Naive thymus-derived CD8-positive, alpha-beta T cell (primary cell): ENCODE data around the gene UACA. TPM values are rescaled to one million over a fixed set of nuclear protein-coding genes. Genes with fewer than 3 reads are reported as not detected.
"Not testable (repeated sequence)": the region's sequence is repeated elsewhere in the genome, so short reads cannot be mapped to it uniquely, and the experiment has no call there.

Experiments
- ATAC-seq, 2 donors: fragments of 150-1000 bp; cut with Tn5 transposase in 1 of 2; sonication (Bioruptor Pico), chemical (Tn5 transposase) in 1 of 2; 1 replicate in 1 of 2; 2 replicates in 1 of 2; pipeline ENCODE4 v1.10.0; 2021; ENCODE audit warnings: mild to moderate bottlenecking in 2 of 2, moderate library complexity in 2 of 2
- POLR2A ChIA-PET: fragments of 350-600 bp; sonication (Branson Sonifier 250); formaldehyde crosslinking; loops from one replicate; lab custom pipeline; 2021; ENCODE audit warnings: antibody characterized with exemption; lab: Charles Lee
- DNase-seq, 10 donors: peaks; one replicate each; pipeline versions ENCODE4 v3.0.0 to v3.0.0-alpha.2; 2020 to 2022
- H3K27ac Mint-ChIP-seq, 10 donors: one replicate each; pipeline ENCODE4 v1.8.0; 2020 to 2022; ENCODE audit warnings: mild to moderate bottlenecking in 10 of 10, mixed read lengths in 10 of 10, moderate library complexity in 4 of 10, inconsistent platforms in 1 of 10
- H3K27me3 Mint-ChIP-seq, 5 donors: one replicate each; pipeline ENCODE4 v1.8.0; 2021 to 2022; ENCODE audit warnings: mixed read lengths in 5 of 5
- H3K36me3 Mint-ChIP-seq, 3 donors: one replicate each; pipeline ENCODE4 v1.8.0; 2020 to 2022; ENCODE audit warnings: mixed read lengths in 3 of 3, mild to moderate bottlenecking in 2 of 3, inconsistent platforms in 1 of 3
- H3K4me1 Mint-ChIP-seq, 4 donors: one replicate each; pipeline ENCODE4 v1.8.0; 2021 to 2022; ENCODE audit warnings: mixed read lengths in 4 of 4
- H3K4me3 Mint-ChIP-seq, 10 donors: one replicate each; pipeline ENCODE4 v1.8.0; 2020 to 2022; ENCODE audit warnings: mild to moderate bottlenecking in 10 of 10, mixed read lengths in 10 of 10, moderate library complexity in 6 of 10, inconsistent platforms in 1 of 10
- H3K9me3 Mint-ChIP-seq, 9 donors: one replicate each; pipeline ENCODE4 v1.8.0; 2020 to 2022; ENCODE audit warnings: mixed read lengths in 9 of 9, mild to moderate bottlenecking in 3 of 9, inconsistent platforms in 1 of 9, moderate library complexity in 1 of 9
- polyA plus RNA-seq, 3 donors: library from polyadenylated mRNA; unstranded; fragments of 300-500 nt; fragmentation: Illumina TruSeq; gene quantifications; one replicate each; pipeline ENCODE4 v1.2.3, GENCODE V29; 2021
- total RNA-seq, 8 experiments: library from RNA in 2 of 8; stranded (reverse) in 2 of 8; gene quantifications; one replicate each; pipeline ENCODE4 v1.2.3 and lab custom pipeline; 2021 to 2026

The UACA gene
- total and polyA plus RNA-seq, 5 experiments from 2014 or later, result 0.10 to 0.42 (median 0.13) TPM; not detected in 2

- H3K36me3 Mint-ChIP-seq, result no peaks in the 10 kb centered on the region
- H3K4me1 Mint-ChIP-seq, result peaks cover 0 to 2% (median under 1%) of the 10 kb centered on the region in 4 donors
- no peak overlapping the region for H3K4me3 Mint-ChIP-seq
- ATAC-seq, result no peak
- no peak overlapping the region for H3K27ac Mint-ChIP-seq
- peaks cover 3 to 23% (median 9%) of the 10 kb centered on the region in 5 donors for H3K27me3 Mint-ChIP-seq
- POLR2A ChIA-PET, result no interaction called here
- H3K9me3 Mint-ChIP-seq, result no peaks in the 10 kb centered on the region
- DNase-seq, result no peak
Observed at GRCh38 chr15:70690021-70690420, 73.3 kb downstream of the UACA start.

- ATAC-seq, result no peak
- Mint-ChIP-seq H3K36me3 (no peaks in the 10 kb centered on the region), H3K9me3 (no peaks in the 10 kb centered on the region), H3K27ac (no peak overlapping the region), H3K27me3 (peaks cover 6 to 37% (median 12%) of the 10 kb centered on the region in 5 donors), H3K4me3 (no peak overlapping the region), H3K4me1 (no peaks in the 10 kb centered on the region)
- POLR2A ChIA-PET, result interaction anchor here (0.7 kb wide), 1 partner anchor 127 kb away, joined by 3 read pairs; no protein-coding TSS in a partner anchor
- DNase-seq, result no peak
Observed at GRCh38 chr15:70687482-70687881, 75.9 kb downstream of the UACA start.

- Mint-ChIP-seq H3K27ac (no peak overlapping the region), H3K9me3 (no peaks in the 10 kb centered on the region), H3K27me3 (peaks cover 9 to 51% (median 16%) of the 10 kb centered on the region in 5 donors), H3K4me3 (no peak overlapping the region), H3K36me3 (no peaks in the 10 kb centered on the region), H3K4me1 (peaks cover 3 to 6% (median 3%) of the 10 kb centered on the region in 4 donors)
- POLR2A ChIA-PET, result interaction anchor here (1.1 kb wide), 1 partner anchor 8 kb away, joined by 3 read pairs; no protein-coding TSS in a partner anchor
- no peak for DNase-seq
- no peak for ATAC-seq
Observed at GRCh38 chr15:70680817-70681216, 82.5 kb downstream of the UACA start.

GRCh38 chr15:70679919-70680231 lies 83.5 kb downstream of the UACA start:
- H3K27me3 Mint-ChIP-seq, result peaks cover 7 to 46% (median 14%) of the 10 kb centered on the region in 5 donors
- POLR2A ChIA-PET, result no interaction called here
- H3K4me1 Mint-ChIP-seq, result peaks cover 3 to 6% (median 3%) of the 10 kb centered on the region in 4 donors
- no peaks in the 10 kb centered on the region for H3K36me3 Mint-ChIP-seq
- ATAC-seq, result no peak
- H3K27ac Mint-ChIP-seq, result no peak overlapping the region
- H3K9me3 Mint-ChIP-seq, result no peaks in the 10 kb centered on the region
- H3K4me3 Mint-ChIP-seq, result no peak overlapping the region
- no peak for DNase-seq

GRCh38 chr15:70672081-70672480 lies 91.3 kb downstream of the UACA start:
- Mint-ChIP-seq H3K27me3 (peaks cover 0 to 4% (median 3%) of the 10 kb centered on the region in 5 donors), H3K9me3 (no peaks in the 10 kb centered on the region), H3K36me3 (no peaks in the 10 kb centered on the region), H3K27ac (peak overlapping the region in 4 of 10 donors; percentile 1 to 27 (median 10)), H3K4me1 (peaks cover 6 to 21% (median 13%) of the 10 kb centered on the region in 4 donors), H3K4me3 (peak overlapping the region in 9 of 10 donors; percentile 16 to 65 (median 33))
- peak in 5 of 10 donors; percentile 2 to 85 (median 65) for DNase-seq
- ATAC-seq, result peak; percentile 99 to 100
- POLR2A ChIA-PET, result interaction anchor here (0.7 to 1.2 kb wide), 4 partner anchors 9 to 149 kb away, joined by 3 to 4 read pairs (median 4); no protein-coding TSS in a partner anchor

GRCh38 chr15:70670680-70671079 lies 92.7 kb downstream of the UACA start:
- Mint-ChIP-seq H3K9me3 (no peaks in the 10 kb centered on the region), H3K27me3 (peaks cover 0 to 4% (median 3%) of the 10 kb centered on the region in 5 donors), H3K4me3 (peak overlapping the region in 1 of 10 donors; percentile 2), H3K36me3 (no peaks in the 10 kb centered on the region), H3K27ac (no peak overlapping the region), H3K4me1 (peaks cover 6 to 21% (median 13%) of the 10 kb centered on the region in 4 donors)
- DNase-seq, result peak in 3 of 10 donors; percentile 9 to 23 (median 19)
- no peak for ATAC-seq
- POLR2A ChIA-PET, result no interaction called here

- Mint-ChIP-seq H3K27me3 (peaks cover 0 to 4% (median 3%) of the 10 kb centered on the region in 5 donors), H3K4me1 (peaks cover 6 to 21% (median 13%) of the 10 kb centered on the region in 4 donors), H3K36me3 (no peaks in the 10 kb centered on the region), H3K9me3 (no peaks in the 10 kb centered on the region), H3K27ac (no peak overlapping the region), H3K4me3 (no peak overlapping the region)
- DNase-seq (no peak), ATAC-seq (no peak)
- POLR2A ChIA-PET, result no interaction called here
Observed at GRCh38 chr15:70669966-70670658, 93.2 kb downstream of the UACA start.

- POLR2A ChIA-PET, result interaction anchor here (0.7 kb wide), 1 partner anchor 53 kb away, joined by 4 read pairs; no protein-coding TSS in a partner anchor
- H3K9me3 Mint-ChIP-seq, result no peaks in the 10 kb centered on the region
- H3K27ac Mint-ChIP-seq, result no peak overlapping the region
- DNase-seq, result no peak
- ATAC-seq, result no peak
- H3K4me3 Mint-ChIP-seq, result no peak overlapping the region
- H3K27me3 Mint-ChIP-seq, result peaks cover 0 to 4% (median 3%) of the 10 kb centered on the region in 5 donors
- no peaks in the 10 kb centered on the region for H3K36me3 Mint-ChIP-seq
- H3K4me1 Mint-ChIP-seq, result peaks cover 6 to 21% (median 13%) of the 10 kb centered on the region in 4 donors
Observed at GRCh38 chr15:70669006-70669602, 94.3 kb downstream of the UACA start.

- ATAC-seq (no peak), DNase-seq (no peak)
- Mint-ChIP-seq H3K4me1 (peaks cover 0 to 1% (median under 1%) of the 10 kb centered on the region in 4 donors), H3K36me3 (no peaks in the 10 kb centered on the region), H3K9me3 (no peaks in the 10 kb centered on the region), H3K27me3 (peaks cover 0 to 6% (median 3%) of the 10 kb centered on the region in 5 donors), H3K27ac (no peak overlapping the region), H3K4me3 (no peak overlapping the region)
- POLR2A ChIA-PET, result no interaction called here
Observed at GRCh38 chr15:70665599-70665998, 97.8 kb downstream of the UACA start.

- Mint-ChIP-seq H3K36me3 (no peaks in the 10 kb centered on the region), H3K4me1 (peaks cover 0 to 6% (median 3%) of the 10 kb centered on the region in 4 donors), H3K9me3 (no peaks in the 10 kb centered on the region), H3K27me3 (peaks cover 0 to 3% (median 0%) of the 10 kb centered on the region in 5 donors), H3K4me3 (no peak overlapping the region), H3K27ac (no peak overlapping the region)
- POLR2A ChIA-PET, result no interaction called here
- ATAC-seq (no peak), DNase-seq (no peak)
Observed at GRCh38 chr15:70664494-70664893, 98.9 kb downstream of the UACA start.

GRCh38 chr15:70663069-70663468 lies 100.3 kb downstream of the UACA start:
- H3K27me3 Mint-ChIP-seq, H3K36me3 Mint-ChIP-seq, H3K27ac Mint-ChIP-seq, H3K9me3 Mint-ChIP-seq, POLR2A ChIA-PET, H3K4me3 Mint-ChIP-seq, ATAC-seq, DNase-seq, H3K4me1 Mint-ChIP-seq: not testable (repeated sequence)

- peaks cover 0 to 6% (median 3%) of the 10 kb centered on the region in 4 donors for H3K4me1 Mint-ChIP-seq
- H3K4me3 Mint-ChIP-seq, result no peak overlapping the region
- no peaks in the 10 kb centered on the region for H3K9me3 Mint-ChIP-seq
- ATAC-seq (no peak), DNase-seq (no peak)
- POLR2A ChIA-PET, result no interaction called here
- no peaks in the 10 kb centered on the region for H3K36me3 Mint-ChIP-seq
- H3K27ac Mint-ChIP-seq, result no peak overlapping the region
- peaks cover 0 to 3% (median 0%) of the 10 kb centered on the region in 5 donors for H3K27me3 Mint-ChIP-seq
Observed at GRCh38 chr15:70659662-70660061, 103.7 kb downstream of the UACA start.

- H3K36me3 Mint-ChIP-seq, result no peaks in the 10 kb centered on the region
- POLR2A ChIA-PET, result no interaction called here
- no peak for ATAC-seq
- no peak overlapping the region for H3K27ac Mint-ChIP-seq
- peaks cover 0 to 6% (median 3%) of the 10 kb centered on the region in 4 donors for H3K4me1 Mint-ChIP-seq
- peaks cover 0 to 2% (median 0%) of the 10 kb centered on the region in 5 donors for H3K27me3 Mint-ChIP-seq
- no peak for DNase-seq
- H3K9me3 Mint-ChIP-seq, result no peaks in the 10 kb centered on the region
- H3K4me3 Mint-ChIP-seq, result no peak overlapping the region
Observed at GRCh38 chr15:70658641-70659040, 104.7 kb downstream of the UACA start.
